IPS-11a (cell line): Measurements from ENCODE around the gene EBP.
"Not testable (repeated sequence)": the region's sequence is repeated elsewhere in the genome, so short reads cannot be mapped to it uniquely, and the experiment has no call there.

ENCODE experiments used
- H3K4me3 ChIP-seq: one replicate; pipeline ENCODE4 v1.5.1; 2013; ENCODE audit warnings: low read depth, low read length, control low read depth

Gene EBP

GRCh38 chrX:48520976-48521352, 644 bp upstream of the EBP start:
- peak overlapping the region; percentile 46 for H3K4me3 ChIP-seq

- peak overlapping the region; percentile 70 for H3K4me3 ChIP-seq
Observed at GRCh38 chrX:48522291-48522690, 683 bp downstream of the EBP start.

DNA sequence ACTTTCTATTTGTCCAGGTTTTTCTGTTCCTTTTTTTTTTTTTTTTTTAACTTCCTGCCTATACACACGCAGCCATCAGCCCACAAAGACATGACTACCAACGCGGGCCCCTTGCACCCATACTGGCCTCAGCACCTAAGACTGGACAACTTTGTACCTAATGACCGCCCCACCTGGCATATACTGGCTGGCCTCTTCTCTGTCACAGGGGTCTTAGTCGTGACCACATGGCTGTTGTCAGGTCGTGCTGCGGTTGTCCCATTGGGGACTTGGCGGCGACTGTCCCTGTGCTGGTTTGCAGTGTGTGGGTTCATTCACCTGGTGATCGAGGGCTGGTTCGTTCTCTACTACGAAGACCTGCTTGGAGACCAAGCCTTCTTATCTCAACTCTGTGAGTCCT, 2.1 kb downstream of the EBP start:
- H3K4me3 ChIP-seq = no peak overlapping the region

DNA sequence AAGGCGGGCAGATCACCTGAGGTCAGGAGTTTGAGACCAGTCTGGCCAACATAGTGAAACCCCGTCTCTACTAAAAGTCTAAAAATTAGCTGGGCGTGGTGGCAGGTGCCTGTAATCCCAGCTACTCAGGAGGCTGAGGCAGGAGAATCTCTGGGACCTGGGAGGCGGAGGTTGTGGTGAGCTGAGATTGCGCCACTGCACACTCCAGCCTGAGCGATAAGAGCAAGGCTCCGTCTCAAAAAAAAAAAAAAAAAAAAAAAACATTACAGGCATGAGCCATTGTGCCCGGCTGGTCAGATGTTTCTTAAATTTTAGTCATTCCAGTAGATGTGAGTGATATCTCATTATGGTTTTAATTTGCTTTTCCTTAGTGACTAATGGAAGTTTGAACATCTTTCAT, 4.2 kb downstream of the EBP start:
- not testable (repeated sequence) for H3K4me3 ChIP-seq

DNA sequence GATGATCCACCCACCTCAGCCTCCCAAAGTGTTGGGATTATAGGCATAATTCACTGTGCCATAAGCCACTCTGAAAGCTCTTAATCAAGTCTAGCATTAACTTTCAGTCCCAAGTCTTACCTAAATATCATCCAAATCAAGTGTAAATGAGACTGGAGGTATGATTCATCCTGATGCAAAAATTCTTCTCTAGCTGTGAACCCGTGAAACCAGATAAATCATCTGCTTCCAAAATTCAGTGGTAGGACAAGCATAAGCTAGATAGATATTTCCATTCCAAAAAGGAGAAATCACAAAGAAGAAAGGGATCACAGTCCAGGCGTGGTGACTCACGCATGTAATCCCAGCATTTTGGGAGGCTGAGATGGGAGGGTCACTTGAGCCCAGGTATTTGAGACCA, 9.1 kb downstream of the EBP start:
- no peak overlapping the region for H3K4me3 ChIP-seq

- H3K4me3 ChIP-seq = no peak overlapping the region
Observed at GRCh38 chrX:48531358-48531959, 9.9 kb downstream of the EBP start.

DNA sequence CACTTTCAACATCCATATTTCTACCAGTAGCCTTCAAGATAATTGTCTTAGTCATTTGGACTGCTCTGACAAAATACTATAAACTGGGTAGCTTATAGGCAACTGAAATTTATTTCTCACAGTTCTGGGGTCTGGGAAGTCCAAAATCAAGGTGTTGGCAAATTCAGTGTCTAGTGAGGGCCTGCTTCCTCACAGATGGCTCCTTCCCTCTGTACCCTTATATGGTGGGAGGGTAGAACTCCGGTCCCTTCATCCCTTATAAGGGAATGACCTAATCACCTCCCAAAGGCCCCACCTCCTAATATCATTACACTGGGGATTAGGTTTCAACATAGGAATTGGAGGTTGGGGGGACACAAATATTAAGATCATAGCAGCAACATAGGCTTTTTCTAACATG, 10.6 kb downstream of the EBP start:
- no peak overlapping the region for H3K4me3 ChIP-seq

GRCh38 chrX:48533165-48533564, 11.6 kb downstream of the EBP start:
- H3K4me3 ChIP-seq = no peak overlapping the region

DNA sequence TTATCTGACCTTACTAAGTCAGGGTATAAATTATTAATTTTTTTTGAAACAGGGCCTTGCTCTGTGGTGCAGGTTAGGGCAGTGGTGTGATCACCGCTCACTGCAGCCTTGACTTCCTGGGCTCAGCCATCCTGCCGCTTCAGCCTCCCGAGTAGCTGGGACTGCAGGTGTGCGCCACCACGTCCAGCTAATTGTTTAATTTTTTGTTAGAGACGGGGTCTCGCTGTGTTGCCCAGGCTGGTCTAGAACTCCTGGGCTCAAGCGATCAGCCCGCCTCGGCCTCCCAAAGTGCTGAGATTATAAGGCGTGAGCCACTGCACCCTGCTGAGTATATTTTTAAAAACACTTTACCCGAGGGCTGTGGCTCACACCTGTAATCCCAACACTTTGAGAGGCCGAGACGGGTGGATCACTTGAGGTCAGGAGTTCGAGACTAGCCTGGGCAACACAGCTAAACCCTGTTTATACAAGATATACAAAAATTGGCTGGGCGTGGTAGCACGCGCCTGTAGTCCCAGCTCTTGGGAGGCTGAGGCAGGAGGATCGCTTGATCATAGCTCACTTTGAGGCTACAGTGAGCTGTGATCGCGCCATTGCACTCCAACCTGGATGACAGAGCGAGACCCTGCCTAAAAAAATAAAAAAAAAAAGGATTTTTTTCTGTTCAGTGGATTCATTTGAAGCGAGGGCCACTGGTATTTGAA, 17.2 kb downstream of the EBP start:
- H3K4me3 ChIP-seq = no peak overlapping the region

DNA sequence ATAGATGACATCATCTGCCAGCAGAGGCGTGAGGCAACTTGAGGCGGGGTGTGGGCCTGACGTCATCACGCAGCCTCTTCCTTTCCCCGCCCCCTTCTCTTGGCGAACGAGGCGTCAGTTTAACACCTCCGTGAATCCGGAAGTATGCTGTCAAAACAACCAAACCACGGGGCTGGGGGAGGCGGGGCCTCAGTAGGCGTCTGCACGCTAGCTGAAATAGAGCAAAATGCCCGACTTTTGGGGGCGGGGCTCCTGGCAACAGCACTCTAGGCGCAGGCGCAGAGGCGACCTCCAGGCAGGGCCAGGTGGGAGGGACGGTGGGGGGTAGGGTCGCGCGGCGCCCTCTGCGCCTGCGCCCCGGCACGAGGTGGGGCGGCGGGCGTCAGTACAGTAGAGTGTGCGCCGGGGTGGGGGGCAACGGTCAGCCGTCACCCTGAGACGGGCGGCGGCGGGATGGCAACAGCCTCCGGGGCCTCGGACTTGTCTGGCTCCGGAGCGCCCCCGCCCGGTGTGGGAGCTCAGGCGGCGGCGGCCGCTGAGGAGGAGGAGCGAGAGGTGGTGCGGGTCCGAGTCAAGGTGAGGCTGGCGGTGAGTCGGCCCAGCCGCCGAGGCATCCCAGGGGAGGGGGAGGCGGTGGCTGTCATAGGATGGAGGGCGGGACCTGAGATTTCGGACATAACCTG, 17.9 kb downstream of the EBP start, which contains the start of gene TBC1D25:
TSS of gene TBC1D25 (plus strand) at position 370 of the 683 bp plus-strand sequence. CDS start at position 454, 84 bp downstream.
- H3K4me3 ChIP-seq = peak within 1 kb of the TSS; percentile 50

- H3K4me3 ChIP-seq = peak overlapping the region; percentile 50
Observed at GRCh38 chrX:48540028-48540375, 18.4 kb downstream of the EBP start.

DNA sequence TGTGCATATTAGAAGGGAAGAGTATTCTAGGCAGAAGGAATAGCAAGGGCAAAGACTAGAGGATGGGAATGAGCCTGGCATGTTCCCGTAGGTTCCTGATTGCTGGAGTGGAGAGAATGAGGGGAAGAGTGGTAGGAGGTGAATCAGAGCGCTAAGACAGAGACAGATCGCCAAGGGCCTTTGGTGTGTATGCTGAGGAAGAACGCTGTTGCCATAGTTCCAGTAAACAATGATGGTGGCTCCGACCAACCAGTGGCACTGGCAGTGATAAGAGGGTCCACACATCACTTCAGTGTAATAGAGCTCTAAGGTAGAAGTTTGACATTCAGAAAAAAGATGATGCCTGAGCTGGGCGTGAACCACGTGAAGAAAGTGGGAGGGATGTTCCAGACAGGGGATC, 18.9 kb downstream of the EBP start:
- no peak overlapping the region for H3K4me3 ChIP-seq

DNA sequence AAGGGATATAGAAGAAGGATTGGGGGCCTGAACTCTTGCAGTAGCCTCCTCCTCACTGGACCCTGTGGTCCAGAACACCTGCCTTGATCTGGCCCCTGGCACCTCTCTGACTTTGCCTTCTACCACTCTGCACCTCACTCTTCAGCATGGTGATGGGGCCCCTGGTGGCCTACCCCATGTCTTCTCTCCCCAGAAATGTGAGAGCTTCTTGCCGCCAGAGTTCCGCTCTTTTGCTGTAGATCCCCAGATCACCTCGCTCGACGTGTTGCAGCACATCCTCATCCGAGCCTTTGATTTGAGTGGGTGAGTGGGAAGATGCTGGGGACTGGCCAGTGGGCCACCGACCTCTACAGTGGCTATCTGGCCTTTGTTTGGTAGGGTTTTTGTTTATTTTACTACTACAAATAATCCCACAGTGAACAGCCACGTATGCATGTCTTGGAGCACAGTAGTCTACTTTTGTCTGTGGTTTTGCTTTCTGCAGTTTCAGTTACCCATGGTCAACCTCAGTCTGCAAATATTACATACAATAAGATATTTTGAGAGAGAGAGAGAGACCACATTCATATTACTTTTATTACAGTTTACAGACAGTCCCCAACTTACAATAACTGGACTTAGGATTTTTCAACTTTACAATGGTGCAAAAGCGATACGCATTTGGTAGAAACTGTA, 19.7 kb downstream of the EBP start:
- H3K4me3 ChIP-seq = no peak overlapping the region

GRCh38 chrX:48548871-48549270, 27.3 kb downstream of the EBP start:
- no peak overlapping the region for H3K4me3 ChIP-seq

GRCh38 chrX:48555731-48556325, 34.2 kb downstream of the EBP start:
- not testable (repeated sequence) for H3K4me3 ChIP-seq

GRCh38 chrX:48558271-48558670, 36.7 kb downstream of the EBP start:
- no peak overlapping the region for H3K4me3 ChIP-seq

DNA sequence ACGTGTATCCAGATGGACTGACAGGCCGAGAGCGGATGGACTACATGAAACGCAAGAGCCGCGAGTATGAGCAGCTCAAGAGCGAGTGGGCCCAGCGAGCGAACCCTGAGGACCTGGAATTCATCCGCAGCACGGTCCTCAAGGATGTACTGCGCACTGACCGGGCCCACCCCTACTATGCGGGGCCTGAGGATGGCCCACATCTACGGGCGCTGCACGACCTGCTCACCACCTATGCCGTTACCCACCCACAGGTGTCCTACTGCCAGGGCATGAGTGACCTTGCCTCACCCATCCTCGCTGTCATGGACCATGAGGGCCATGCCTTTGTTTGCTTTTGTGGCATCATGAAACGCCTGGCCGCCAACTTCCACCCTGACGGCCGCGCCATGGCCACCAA, 38.0 kb downstream of the EBP start:
- no peak overlapping the region for H3K4me3 ChIP-seq

DNA sequence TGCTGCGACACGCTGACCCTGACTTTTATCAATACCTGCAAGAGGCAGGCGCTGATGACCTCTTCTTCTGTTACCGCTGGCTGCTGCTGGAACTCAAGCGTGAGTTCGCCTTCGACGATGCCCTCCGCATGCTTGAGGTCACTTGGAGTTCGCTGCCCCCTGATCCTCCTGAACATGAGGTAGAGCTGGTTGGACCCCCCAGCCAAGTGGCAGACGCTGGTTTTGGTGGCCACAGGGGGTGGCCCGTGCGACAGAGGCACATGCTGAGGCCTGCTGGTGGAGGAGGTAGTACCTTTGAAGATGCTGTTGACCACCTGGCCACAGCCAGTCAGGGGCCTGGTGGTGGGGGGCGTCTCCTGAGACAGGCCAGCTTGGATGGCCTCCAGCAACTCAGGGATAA, 38.4 kb downstream of the EBP start:
- no peak overlapping the region for H3K4me3 ChIP-seq

GRCh38 chrX:48560681-48561080, 39.1 kb downstream of the EBP start:
- H3K4me3 ChIP-seq = no peak overlapping the region

DNA sequence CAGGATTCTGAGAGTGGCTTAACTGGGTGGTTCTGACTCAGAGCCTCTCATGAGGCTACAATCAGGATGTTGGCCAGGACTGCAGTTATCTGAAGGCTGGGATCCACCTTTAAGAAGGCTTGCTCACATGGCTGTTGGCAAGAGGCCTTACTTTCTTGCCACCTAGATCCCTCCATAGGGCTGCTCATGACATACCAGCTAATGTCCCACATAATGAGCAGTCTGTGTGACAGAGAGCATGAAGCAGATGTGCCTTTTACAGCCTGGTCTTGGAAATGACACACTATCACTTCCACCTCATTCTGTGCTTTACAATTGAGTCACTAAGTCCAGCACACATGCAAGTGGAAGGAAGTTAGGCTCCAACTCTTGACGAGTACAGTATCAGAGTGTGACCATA, 48.4 kb downstream of the EBP start:
- H3K4me3 ChIP-seq = no peak overlapping the region

DNA sequence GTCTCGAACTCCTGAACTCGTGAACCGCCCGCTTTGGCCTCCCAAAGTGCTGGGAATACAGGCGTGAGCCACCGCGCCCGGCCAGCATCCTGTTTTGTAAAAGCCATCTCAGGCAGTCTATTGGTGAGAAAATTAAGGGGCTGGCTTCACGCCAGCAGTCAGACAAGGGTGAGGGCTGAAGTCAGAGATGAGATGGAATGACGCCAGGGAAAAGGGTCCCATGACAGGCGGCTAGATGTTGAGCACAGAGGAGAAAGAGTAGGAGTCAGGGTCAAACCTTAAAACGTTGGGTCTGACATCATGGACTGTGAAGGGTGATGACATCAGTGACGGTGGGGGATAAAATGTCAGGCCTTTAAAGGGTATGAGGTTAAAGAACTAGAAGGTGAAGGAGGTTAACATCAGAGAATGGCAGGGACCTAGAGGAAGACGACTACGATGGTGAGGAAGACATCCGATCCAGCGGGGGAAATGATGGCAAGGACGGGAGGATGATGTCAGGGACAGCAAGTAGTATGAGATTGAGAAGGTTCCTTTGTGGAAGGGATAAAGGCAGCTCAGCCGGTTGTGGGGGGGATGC, 52.2 kb downstream of the EBP start:
- H3K4me3 ChIP-seq = peak overlapping the region; percentile 83
